GM18505 (cell line): ENCODE data around the gene RNASEH2B.

Experiments
- ATAC-seq: cut with Tn5 transposase; IDR thresholded peaks from one replicate; pipeline ENCODE4 v1.9.1; 2021; ENCODE audit not compliant: unreplicated experiment
- POLR2A ChIP-seq: IDR thresholded peaks from 4 replicates; pipeline ENCODE4 v1.6.1; 2011; ENCODE audit warnings: borderline replicate concordance; ENCODE audit not compliant: insufficient read depth, insufficient read length; ENCODE audit errors: extremely low read depth

RNASEH2B gene

DNA sequence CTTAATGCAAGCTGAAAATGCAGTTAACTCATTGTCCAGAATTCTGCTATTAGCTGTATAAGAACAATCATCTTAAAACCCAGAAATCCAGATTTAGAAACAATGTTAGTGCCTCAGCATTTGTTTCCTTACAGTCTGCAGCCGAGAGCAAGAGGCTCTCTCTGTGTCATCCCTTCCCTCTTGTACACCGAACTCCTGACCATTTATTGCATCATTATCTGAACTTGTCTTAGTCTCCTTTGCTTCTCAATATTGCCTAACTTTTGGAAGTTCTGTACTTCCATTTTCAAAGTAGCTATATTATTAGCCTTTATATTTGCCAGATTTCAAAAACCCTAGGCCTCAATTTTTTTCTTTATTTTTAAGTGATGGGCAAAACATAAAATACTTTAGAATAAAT lies 27.1 kb downstream of the RNASEH2B start:
- TF ChIP-seq POLR2A = no peak
- ATAC-seq = no peak

GRCh38 chr13:50940509-50940908 lies 30.9 kb downstream of the RNASEH2B start:
- ATAC-seq = no peak
- TF ChIP-seq POLR2A = no peak

GRCh38 chr13:50941146-50941545 lies 31.6 kb downstream of the RNASEH2B start:
- no peak for ATAC-seq
- no peak for TF ChIP-seq POLR2A

- no peak for TF ChIP-seq POLR2A
- ATAC-seq = no peak
Measured at GRCh38 chr13:50942630-50943311, 33.2 kb downstream of the RNASEH2B start.

DNA sequence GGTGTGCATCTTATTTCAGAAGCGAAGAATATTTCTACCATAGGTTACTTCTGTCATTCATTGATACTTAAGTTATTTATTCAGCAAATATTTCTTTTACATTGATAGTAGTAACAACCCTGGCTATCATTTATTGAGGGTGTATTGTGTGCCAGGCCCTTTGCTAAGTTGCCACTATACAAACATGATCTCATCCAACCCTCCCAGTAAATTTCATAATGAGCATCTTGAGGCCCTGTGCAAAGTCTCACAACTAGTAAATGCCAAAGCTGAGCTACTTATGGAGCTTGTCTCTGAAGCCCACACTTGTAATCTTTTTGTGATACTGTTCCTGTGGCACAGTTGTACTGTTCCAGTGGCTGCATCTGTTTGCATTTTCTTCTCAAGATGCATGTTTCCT lies 36.1 kb downstream of the RNASEH2B start:
- ATAC-seq = no peak
- no peak for TF ChIP-seq POLR2A

- ATAC-seq = no peak
- no peak for TF ChIP-seq POLR2A
Measured at GRCh38 chr13:50948601-50949000, 39.0 kb downstream of the RNASEH2B start.

GRCh38 chr13:50950849-50951248 lies 41.3 kb downstream of the RNASEH2B start:
- ATAC-seq = no peak
- no peak for TF ChIP-seq POLR2A

GRCh38 chr13:50951366-50951765 lies 41.8 kb downstream of the RNASEH2B start:
- no peak for ATAC-seq
- no peak for TF ChIP-seq POLR2A

DNA sequence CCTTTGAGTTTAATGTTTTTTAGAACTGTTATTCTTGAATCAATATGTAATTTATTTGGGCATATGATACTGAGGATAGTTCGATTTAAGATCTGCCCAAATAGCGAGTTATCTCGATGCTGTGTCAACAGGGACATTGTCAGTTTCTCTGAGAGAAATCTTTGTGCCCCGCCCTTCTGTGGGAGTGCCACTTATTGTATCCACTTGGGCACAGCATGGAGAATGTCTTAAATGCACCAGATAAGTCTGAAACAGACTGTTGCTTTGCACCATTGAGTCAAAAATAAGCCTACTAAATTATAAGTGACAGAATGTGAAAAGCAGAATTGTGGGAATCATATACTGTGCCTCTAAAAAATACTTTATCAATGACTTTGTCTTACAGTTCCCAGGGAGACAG lies 45.6 kb downstream of the RNASEH2B start:
- TF ChIP-seq POLR2A = no peak
- ATAC-seq = no peak

DNA sequence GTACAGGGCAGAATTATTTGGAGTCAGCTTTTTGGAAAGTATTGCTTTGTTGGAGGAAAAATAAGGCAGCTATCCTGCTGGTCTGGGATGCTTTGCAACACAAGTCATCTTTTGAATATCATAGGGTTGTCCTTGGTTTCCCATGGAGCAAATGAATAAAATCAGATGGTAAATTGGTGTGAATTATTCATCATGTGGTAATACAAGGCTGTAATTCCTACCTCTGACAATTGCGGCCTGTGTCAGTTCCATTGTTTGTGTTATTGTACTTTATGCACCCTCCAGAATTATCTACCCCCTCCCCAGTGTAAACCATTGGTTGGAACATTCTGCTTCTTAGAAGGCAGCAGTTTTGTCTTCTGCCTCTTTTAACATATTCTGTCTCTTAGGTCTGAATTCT lies 46.2 kb downstream of the RNASEH2B start:
- TF ChIP-seq POLR2A = no peak
- ATAC-seq = no peak

DNA sequence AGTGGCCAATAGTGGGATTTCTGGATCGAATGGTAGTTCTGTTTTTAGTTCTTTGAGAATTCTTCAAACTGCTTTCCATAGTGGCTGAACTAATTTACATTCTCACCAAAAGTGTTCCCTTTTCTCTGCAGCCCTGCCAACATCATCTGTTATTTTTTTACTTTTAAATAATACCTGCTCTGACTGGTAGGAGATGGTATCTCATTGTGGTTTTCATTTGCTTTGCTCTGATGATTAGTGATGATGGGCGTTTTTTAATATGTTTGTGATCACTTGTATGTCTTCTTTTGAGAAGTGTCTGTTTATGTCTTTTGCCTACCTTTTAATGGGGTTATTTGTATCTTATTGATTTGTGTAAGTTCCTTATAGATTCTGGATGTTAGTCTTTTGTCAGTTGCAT lies 48.0 kb downstream of the RNASEH2B start:
- no peak for TF ChIP-seq POLR2A
- no peak for ATAC-seq

DNA sequence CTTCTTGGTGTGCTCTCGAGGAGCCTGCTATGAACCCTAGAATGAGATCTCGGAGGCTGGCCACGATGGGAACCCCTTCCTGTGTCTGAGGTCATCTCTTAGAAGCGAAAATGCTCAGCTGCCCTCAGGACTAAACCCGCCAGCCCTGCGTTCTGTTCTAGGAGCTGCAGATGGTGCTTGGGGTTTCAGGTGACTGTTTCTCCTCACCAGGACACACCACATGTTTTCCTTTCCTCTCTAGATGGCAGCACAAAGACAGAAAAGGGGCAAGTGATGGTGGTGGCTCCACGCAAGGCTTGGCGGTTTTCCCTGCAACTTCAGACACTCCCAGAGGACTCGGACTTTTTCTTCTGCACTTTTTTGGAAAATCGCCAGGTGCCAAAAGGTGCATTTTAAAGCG lies 60.1 kb downstream of the RNASEH2B start:
- no peak for TF ChIP-seq POLR2A
- no peak for ATAC-seq

DNA sequence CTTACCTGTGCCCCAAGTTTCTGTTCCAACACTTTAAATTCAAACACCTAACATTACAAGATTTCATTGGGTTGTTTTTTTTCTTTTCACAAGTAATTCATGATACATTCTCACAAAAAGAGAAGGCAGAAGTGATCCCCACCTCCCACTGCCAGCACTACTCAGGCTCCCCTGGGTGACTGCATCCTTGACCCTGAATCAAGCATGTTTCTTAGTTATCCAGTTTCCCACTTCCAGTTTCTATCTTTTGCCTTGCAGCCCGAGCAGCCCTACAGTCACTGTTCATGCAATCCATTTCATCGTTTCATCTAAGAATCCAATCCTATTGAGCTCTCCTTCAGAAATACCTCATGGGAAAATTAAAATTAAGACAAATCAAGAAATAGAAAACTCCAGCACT lies 61.4 kb downstream of the RNASEH2B start:
- TF ChIP-seq POLR2A = no peak
- ATAC-seq = no peak

DNA sequence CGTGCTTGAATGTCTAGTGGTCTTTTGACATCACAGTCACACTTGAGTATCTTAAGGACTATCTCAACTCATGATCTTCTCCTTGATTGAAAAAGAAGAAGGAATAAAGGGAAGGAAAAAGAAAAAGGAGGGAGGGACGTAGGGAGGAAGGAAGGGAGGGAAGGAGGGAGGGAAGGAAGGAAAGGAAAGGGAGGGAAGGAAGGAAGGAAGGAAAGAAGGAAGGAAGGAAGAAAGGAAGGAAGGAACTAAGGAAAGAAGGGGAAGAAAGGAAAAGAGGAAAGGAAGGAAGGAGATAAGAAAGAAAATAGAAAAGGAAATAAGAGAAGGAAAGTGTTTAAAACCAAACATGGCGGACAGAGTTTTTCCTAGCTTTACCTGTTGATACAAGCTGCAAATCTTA lies 64.7 kb downstream of the RNASEH2B start:
- ATAC-seq = no peak
- TF ChIP-seq POLR2A = no peak

- ATAC-seq = no peak
- no peak for TF ChIP-seq POLR2A
Measured at GRCh38 chr13:50979187-50979586, 69.6 kb downstream of the RNASEH2B start.
